Naive thymus-derived CD4-positive, alpha-beta T cell (primary cell): ENCODE results near the gene CCDC154. TPM values are rescaled to one million over a fixed set of nuclear protein-coding genes. Genes with fewer than 3 reads are reported as not detected.

Source experiments
- ATAC-seq: fragments of 150-1000 bp; cut with Tn5 transposase; 2 replicates; pipeline ENCODE4 v1.10.0; 2021; ENCODE audit warnings: mild to moderate bottlenecking, moderate library complexity
- CTCF ChIA-PET: fragments of 350-600 bp; sonication (Branson Sonifier 250); formaldehyde crosslinking; loops from one replicate; lab custom pipeline; 2021; ENCODE audit warnings: antibody characterized with exemption; lab: Charles Lee
- POLR2A ChIA-PET: fragments of 350-600 bp; sonication (Branson Sonifier 250); formaldehyde crosslinking; loops from one replicate; lab custom pipeline; 2021; ENCODE audit warnings: antibody characterized with exemption, inconsistent platforms; lab: Charles Lee
- DNase-seq, 9 donors: peaks; one replicate each; pipeline versions ENCODE4 v3.0.0 to v3.0.0-alpha.2; 2020 to 2022; ENCODE audit warnings: mixed read lengths in 1 of 9
- H3K27ac ChIP-seq: one replicate; pipeline ENCODE4 v1.7.0; 2013; ENCODE audit warnings: mild to moderate bottlenecking, low read depth, low read length, moderate library complexity
- H3K27me3 ChIP-seq, 2 donors: one replicate each; pipeline ENCODE4 v1.7.0; 2013; ENCODE audit warnings: low read length in 2 of 2, mild to moderate bottlenecking in 2 of 2, moderate library complexity in 2 of 2; ENCODE audit not compliant: control insufficient read depth in 2 of 2, insufficient read depth in 2 of 2
- H3K36me3 ChIP-seq, 3 experiments: 1 replicate in 2 of 3; 2 replicates in 1 of 3; pipeline ENCODE4 v1.7.0; 2013; ENCODE audit warnings: low read length in 3 of 3, mild to moderate bottlenecking in 3 of 3, moderate library complexity in 1 of 3; ENCODE audit not compliant: insufficient read depth in 3 of 3, control insufficient read depth in 2 of 3
- H3K4me1 ChIP-seq, 2 donors: one replicate each; pipeline ENCODE4 v1.7.0; 2013; ENCODE audit warnings: low read length in 2 of 2, mild to moderate bottlenecking in 2 of 2, moderate library complexity in 1 of 2; ENCODE audit not compliant: control insufficient read depth in 2 of 2, insufficient read depth in 2 of 2
- H3K4me3 ChIP-seq: 2 replicates; pipeline ENCODE4 v1.7.0; 2013; ENCODE audit warnings: mild to moderate bottlenecking, low read length
- H3K9me3 ChIP-seq, 3 experiments: 1 replicate in 2 of 3; 2 replicates in 1 of 3; pipeline ENCODE4 v1.7.0; 2013; ENCODE audit warnings: low read length in 3 of 3; ENCODE audit not compliant: control insufficient read depth in 2 of 3
- H3K27ac Mint-ChIP-seq, 9 donors: one replicate each; pipeline ENCODE4 v1.8.0; 2020 to 2022; ENCODE audit warnings: mixed read lengths in 9 of 9, mild to moderate bottlenecking in 8 of 9, moderate library complexity in 5 of 9, inconsistent platforms in 2 of 9
- H3K27me3 Mint-ChIP-seq, 5 donors: one replicate each; pipeline ENCODE4 v1.8.0; 2021 to 2022; ENCODE audit warnings: mixed read lengths in 5 of 5, mild to moderate bottlenecking in 1 of 5
- H3K36me3 Mint-ChIP-seq, 5 donors: one replicate each; pipeline ENCODE4 v1.8.0; 2020 to 2022; ENCODE audit warnings: mixed read lengths in 5 of 5, mild to moderate bottlenecking in 3 of 5, inconsistent platforms in 1 of 5
- H3K4me1 Mint-ChIP-seq, 7 donors: one replicate each; pipeline ENCODE4 v1.8.0; 2020 to 2022; ENCODE audit warnings: mixed read lengths in 7 of 7, mild to moderate bottlenecking in 3 of 7, inconsistent platforms in 1 of 7
- H3K4me3 Mint-ChIP-seq, 10 donors: one replicate each; pipeline ENCODE4 v1.8.0; 2020 to 2022; ENCODE audit warnings: mild to moderate bottlenecking in 10 of 10, mixed read lengths in 10 of 10, moderate library complexity in 6 of 10, inconsistent platforms in 2 of 10
- H3K9me3 Mint-ChIP-seq, 11 donors: one replicate each; pipeline ENCODE4 v1.8.0; 2020 to 2022; ENCODE audit warnings: mixed read lengths in 11 of 11, mild to moderate bottlenecking in 4 of 11, inconsistent platforms in 1 of 11, moderate library complexity in 1 of 11
- intact Hi-C, 2 donors: fragments of 100-400 bp; cut with micrococcal nuclease; formaldehyde crosslinking; loops; one replicate each; pipeline ENCODE4 v1.15.1; 2023
- polyA plus RNA-seq, 2 donors: library from polyadenylated mRNA; unstranded; fragments of 300-500 nt; fragmentation: Illumina TruSeq; gene quantifications; one replicate each; pipeline ENCODE4 v1.2.3, GENCODE V29; 2021
- total RNA-seq, 6 experiments: library from RNA in 5 of 6; stranded (reverse) in 5 of 6; gene quantifications; 1 replicate in 5 of 6; 2 replicates in 1 of 6; pipeline ENCODE4 v1.2.3 and lab custom pipeline; 2021 to 2026

The CCDC154 gene
- total and polyA plus RNA-seq, 7 experiments from 2014 or later: 3.6 to 19.1 (median 8.9) TPM; not detected in 2

- CTCF ChIA-PET: no interaction called here
- Mint-ChIP-seq H3K36me3 (peaks cover 0 to 7% (median 0%) of the 10 kb centered on the region in 5 donors), H3K4me1 (no peaks in the 10 kb centered on the region), H3K9me3 (no peaks in the 10 kb centered on the region), H3K27ac (no peak overlapping the region), H3K27me3 (no peaks in the 10 kb centered on the region), H3K4me3 (no peak overlapping the region)
- Histone ChIP-seq H3K4me3 (no peak overlapping the region), H3K27me3 (no peaks in the 10 kb centered on the region), H3K4me1 (no peaks in the 10 kb centered on the region), H3K9me3 (no peaks in the 10 kb centered on the region), H3K36me3 (peaks cover 0 to 59% (median 0%) of the 10 kb centered on the region in 3 experiments), H3K27ac (no peak overlapping the region)
- intact Hi-C loops: no loop called here
- ATAC-seq (no peak), DNase-seq (no peak)
- POLR2A ChIA-PET: no interaction called here
These were observed 2.1 kb upstream of the CCDC154 start for GRCh38 chr16:1446296-1447080.

GRCh38 chr16:1445518-1446203 is 1.3 kb upstream of the CCDC154 start:
- H3K9me3 Mint-ChIP-seq: no peaks in the 10 kb centered on the region
- H3K27ac Mint-ChIP-seq: no peak overlapping the region
- H3K27me3 Mint-ChIP-seq: no peaks in the 10 kb centered on the region
- no peak for ATAC-seq
- Histone ChIP-seq H3K36me3 (peaks cover 0 to 51% (median 0%) of the 10 kb centered on the region in 3 experiments), H3K4me1 (no peaks in the 10 kb centered on the region), H3K4me3 (no peak overlapping the region), H3K27ac (no peak overlapping the region), H3K27me3 (no peaks in the 10 kb centered on the region), H3K9me3 (no peaks in the 10 kb centered on the region)
- ChIA-PET POLR2A (no interaction called here), CTCF (interaction anchor here (0.6 kb wide), 1 partner anchor 15 kb away, joined by 3 read pairs; no protein-coding TSS in a partner anchor)
- no peak overlapping the region for H3K4me3 Mint-ChIP-seq
- peaks cover 0 to 7% (median 0%) of the 10 kb centered on the region in 5 donors for H3K36me3 Mint-ChIP-seq
- DNase-seq: no peak
- intact Hi-C loops: no loop called here
- H3K4me1 Mint-ChIP-seq: no peaks in the 10 kb centered on the region

- Histone ChIP-seq H3K27me3 (no peaks in the 10 kb centered on the region), H3K9me3 (no peaks in the 10 kb centered on the region), H3K4me1 (no peaks in the 10 kb centered on the region), H3K4me3 (no peak overlapping the region), H3K36me3 (peaks cover 0 to 44% (median 0%) of the 10 kb centered on the region in 3 experiments), H3K27ac (no peak overlapping the region)
- no peak overlapping the region for H3K4me3 Mint-ChIP-seq
- intact Hi-C loops: no loop called here
- ChIA-PET POLR2A (no interaction called here), CTCF (no interaction called here)
- H3K36me3 Mint-ChIP-seq: peaks cover 0 to 7% (median 0%) of the 10 kb centered on the region in 5 donors
- no peak overlapping the region for H3K27ac Mint-ChIP-seq
- no peaks in the 10 kb centered on the region for H3K4me1 Mint-ChIP-seq
- no peaks in the 10 kb centered on the region for H3K9me3 Mint-ChIP-seq
- peak; percentile 13 for ATAC-seq
- no peaks in the 10 kb centered on the region for H3K27me3 Mint-ChIP-seq
- DNase-seq: no peak
These were observed 568 bp upstream of the CCDC154 start for GRCh38 chr16:1444730-1445517.

GRCh38 chr16:1443403-1443973 is 868 bp downstream of the CCDC154 start:
- ATAC-seq: no peak
- POLR2A ChIA-PET: interaction anchor here (0.7 kb wide), 1 partner anchor 11 kb away, joined by 3 read pairs; no protein-coding TSS in a partner anchor

GRCh38 chr16:1442697-1443096 is 1.7 kb downstream of the CCDC154 start:
- no peak overlapping the region for H3K4me3 Mint-ChIP-seq
- ATAC-seq: no peak
- no peak for DNase-seq
- no peaks in the 10 kb centered on the region for H3K9me3 ChIP-seq
- H3K4me1 Mint-ChIP-seq: no peaks in the 10 kb centered on the region
- no peaks in the 10 kb centered on the region for H3K27me3 Mint-ChIP-seq
- intact Hi-C loops: no loop called here
- H3K36me3 Mint-ChIP-seq: no peaks in the 10 kb centered on the region
- H3K4me1 ChIP-seq: no peaks in the 10 kb centered on the region
- no peak overlapping the region for H3K27ac ChIP-seq
- H3K9me3 Mint-ChIP-seq: no peaks in the 10 kb centered on the region
- ChIA-PET POLR2A (interaction anchor here (0.7 kb wide), 1 partner anchor 10 kb away, joined by 3 read pairs; no protein-coding TSS in a partner anchor), CTCF (no interaction called here)
- no peak overlapping the region for H3K27ac Mint-ChIP-seq
- H3K36me3 ChIP-seq: peaks cover 0 to 22% (median 0%) of the 10 kb centered on the region in 3 experiments
- no peaks in the 10 kb centered on the region for H3K27me3 ChIP-seq
- H3K4me3 ChIP-seq: no peak overlapping the region

More at GRCh38 chr16:1443403-1443973, 868 bp downstream of the CCDC154 start:
- Mint-ChIP-seq H3K27me3 (no peaks in the 10 kb centered on the region), H3K27ac (no peak overlapping the region), H3K36me3 (no peaks in the 10 kb centered on the region), H3K9me3 (no peaks in the 10 kb centered on the region), H3K4me3 (no peak overlapping the region), H3K4me1 (no peaks in the 10 kb centered on the region)
- Histone ChIP-seq H3K4me1 (no peaks in the 10 kb centered on the region), H3K9me3 (no peaks in the 10 kb centered on the region), H3K27ac (no peak overlapping the region), H3K36me3 (peaks cover 0 to 30% (median 0%) of the 10 kb centered on the region in 3 experiments), H3K27me3 (no peaks in the 10 kb centered on the region), H3K4me3 (no peak overlapping the region)
- DNase-seq: no peak
- CTCF ChIA-PET: no interaction called here
- intact Hi-C loops: no loop called here

- Mint-ChIP-seq H3K27me3 (no peaks in the 10 kb centered on the region), H3K4me3 (no peak overlapping the region), H3K4me1 (no peaks in the 10 kb centered on the region), H3K27ac (no peak overlapping the region), H3K9me3 (no peaks in the 10 kb centered on the region), H3K36me3 (no peaks in the 10 kb centered on the region)
- CTCF ChIA-PET: no interaction called here
- no peak overlapping the region for H3K4me3 ChIP-seq
- H3K36me3 ChIP-seq: peaks cover 0 to 12% (median 0%) of the 10 kb centered on the region in 3 experiments
- POLR2A ChIA-PET: no interaction called here
- no peak overlapping the region for H3K27ac ChIP-seq
- ATAC-seq: no peak
- intact Hi-C loops: no loop called here
- H3K9me3 ChIP-seq: no peaks in the 10 kb centered on the region
- no peaks in the 10 kb centered on the region for H3K4me1 ChIP-seq
- no peak for DNase-seq
- H3K27me3 ChIP-seq: no peaks in the 10 kb centered on the region
These were observed 2.9 kb downstream of the CCDC154 start for GRCh38 chr16:1441391-1441829.
